Measurements from ENCODE around the gene PDS5B. TPM values are rescaled to one million over a fixed set of nuclear protein-coding genes. Genes with fewer than 3 reads are reported as not detected.

PDS5B gene
- total RNA-seq, 2 donors from 2014 or later: 46.9 to 57.1 TPM

DNA sequence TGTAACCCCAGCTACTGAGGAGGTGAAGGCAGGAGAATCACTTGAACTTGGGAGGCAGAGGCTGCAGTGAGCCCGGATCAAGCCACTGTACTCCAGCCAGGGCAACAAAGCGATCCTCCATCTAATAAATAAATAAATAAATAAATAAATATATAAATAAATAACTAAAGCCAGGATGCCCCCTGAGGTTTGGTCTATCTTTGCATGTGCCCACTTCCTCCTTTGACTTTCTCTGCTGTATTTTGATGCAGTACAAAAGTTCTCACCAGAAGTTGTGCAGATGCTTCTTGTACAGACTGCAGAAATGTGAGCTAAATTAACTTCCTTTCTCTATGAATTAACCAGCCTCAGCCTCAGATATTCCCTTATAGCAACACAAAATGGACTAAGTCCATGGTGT lies 41.2 kb upstream of the PDS5B start:
- Mint-ChIP-seq H3K9me3 (no peaks in the 10 kb centered on the region), H3K4me1 (no peaks in the 10 kb centered on the region), H3K4me3 (no peak overlapping the region), H3K36me3 (ENCODE audit: low read depth) (no peaks in the 10 kb centered on the region), H3K27ac (no peak overlapping the region), H3K27me3 (ENCODE audit: insufficient read depth) (peaks cover 3% of the 10 kb centered on the region)
- WGBS, 2 experiments (ENCODE audit: insufficient coverage in 1 of 2, insufficient read length in 1 of 2): no CpG with 5 or more reads among the region's 2 CpGs
- no peaks in the 10 kb centered on the region for H3K36me3 ChIP-seq (ENCODE audit: control insufficient read depth, insufficient read depth, low read length)
- no peak for DNase-seq
- H3K27ac ChIP-seq (ENCODE audit: low read depth, low read length): no peak overlapping the region
- H3K27me3 ChIP-seq (ENCODE audit: control insufficient read depth, insufficient read depth, low read length, poor library complexity, severe bottlenecking): no peaks in the 10 kb centered on the region
- no peak overlapping the region for H3K9ac ChIP-seq (ENCODE audit: extremely low read depth, low read length, poor library complexity, severe bottlenecking)
- H3K9me3 ChIP-seq (ENCODE audit: control insufficient read depth, low read length): no peaks in the 10 kb centered on the region
- H3K4me3 ChIP-seq (ENCODE audit: low read length): no peak overlapping the region
- TF ChIP-seq CTCF (conservative IDR thresholded peaks at IDR 0.05): no peak
- no peaks in the 10 kb centered on the region for H3K4me1 ChIP-seq (ENCODE audit: control insufficient read depth, insufficient read depth, low read length)

DNA sequence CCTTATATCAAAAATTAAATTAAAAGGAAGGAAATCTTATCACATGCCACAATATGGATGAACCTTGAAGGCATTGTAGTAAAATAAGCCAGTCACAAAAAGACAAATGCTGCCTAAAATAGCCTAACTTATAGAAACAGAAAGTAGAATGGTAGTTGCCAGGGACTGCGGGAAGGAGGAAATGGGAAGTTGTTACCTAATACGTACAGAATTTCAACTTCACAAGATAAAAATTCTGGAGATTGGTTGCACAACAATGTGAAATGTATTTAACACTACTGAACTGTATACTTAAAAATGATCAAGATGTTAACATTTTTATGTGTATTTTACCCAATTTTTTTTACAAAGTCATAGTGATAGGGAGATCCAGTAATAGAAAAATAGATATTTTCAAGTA lies 37.4 kb upstream of the PDS5B start:
- H3K27ac ChIP-seq (ENCODE audit: low read depth, low read length): no peak overlapping the region
- Mint-ChIP-seq H3K4me3 (no peak overlapping the region), H3K27me3 (ENCODE audit: insufficient read depth) (peaks cover 4% of the 10 kb centered on the region), H3K36me3 (ENCODE audit: low read depth) (no peaks in the 10 kb centered on the region), H3K4me1 (no peaks in the 10 kb centered on the region), H3K27ac (no peak overlapping the region), H3K9me3 (no peaks in the 10 kb centered on the region)
- no peak for DNase-seq
- H3K9ac ChIP-seq (ENCODE audit: extremely low read depth, low read length, poor library complexity, severe bottlenecking): no peak overlapping the region
- no peaks in the 10 kb centered on the region for H3K4me1 ChIP-seq (ENCODE audit: control insufficient read depth, insufficient read depth, low read length)
- H3K4me3 ChIP-seq (ENCODE audit: low read length): no peak overlapping the region
- WGBS, 2 experiments (ENCODE audit: insufficient coverage in 1 of 2, insufficient read length in 1 of 2): 100% methylated on average over 2 of the region's 2 CpGs; no CpG with 5 or more reads in 1 of the 2 experiments
- no peaks in the 10 kb centered on the region for H3K9me3 ChIP-seq (ENCODE audit: control insufficient read depth, low read length)
- H3K36me3 ChIP-seq (ENCODE audit: control insufficient read depth, insufficient read depth, low read length): no peaks in the 10 kb centered on the region
- no peaks in the 10 kb centered on the region for H3K27me3 ChIP-seq (ENCODE audit: control insufficient read depth, insufficient read depth, low read length, poor library complexity, severe bottlenecking)
- no peak for TF ChIP-seq CTCF (conservative IDR thresholded peaks at IDR 0.05)

- H3K9me3 Mint-ChIP-seq: no peaks in the 10 kb centered on the region
Measured at GRCh38 chr13:32549788-32550187, 36.5 kb upstream of the PDS5B start.

More at GRCh38 chr13:32549788-32550187, 36.5 kb upstream of the PDS5B start:
- WGBS, 2 experiments (ENCODE audit: insufficient coverage in 1 of 2, insufficient read length in 1 of 2): 90 to 100% methylated on average over 2 to 3 of the region's 3 CpGs
- Mint-ChIP-seq H3K36me3 (ENCODE audit: low read depth) (no peaks in the 10 kb centered on the region), H3K4me3 (no peak overlapping the region), H3K27ac (no peak overlapping the region), H3K4me1 (no peaks in the 10 kb centered on the region), H3K27me3 (ENCODE audit: insufficient read depth) (peaks cover 4% of the 10 kb centered on the region)
- no peaks in the 10 kb centered on the region for H3K4me1 ChIP-seq (ENCODE audit: control insufficient read depth, insufficient read depth, low read length)
- no peaks in the 10 kb centered on the region for H3K36me3 ChIP-seq (ENCODE audit: control insufficient read depth, insufficient read depth, low read length)
- H3K4me3 ChIP-seq (ENCODE audit: low read length): no peak overlapping the region
- no peak overlapping the region for H3K9ac ChIP-seq (ENCODE audit: extremely low read depth, low read length, poor library complexity, severe bottlenecking)
- H3K9me3 ChIP-seq (ENCODE audit: control insufficient read depth, low read length): no peaks in the 10 kb centered on the region
- no peaks in the 10 kb centered on the region for H3K27me3 ChIP-seq (ENCODE audit: control insufficient read depth, insufficient read depth, low read length, poor library complexity, severe bottlenecking)
- no peak overlapping the region for H3K27ac ChIP-seq (ENCODE audit: low read depth, low read length)
- no peak for TF ChIP-seq CTCF (conservative IDR thresholded peaks at IDR 0.05)
- no peak for DNase-seq

Data from endodermal cell (in vitro differentiated cells).